ENCODE results near the gene ACSF3.

- TF ChIP-seq, protein P1, sequence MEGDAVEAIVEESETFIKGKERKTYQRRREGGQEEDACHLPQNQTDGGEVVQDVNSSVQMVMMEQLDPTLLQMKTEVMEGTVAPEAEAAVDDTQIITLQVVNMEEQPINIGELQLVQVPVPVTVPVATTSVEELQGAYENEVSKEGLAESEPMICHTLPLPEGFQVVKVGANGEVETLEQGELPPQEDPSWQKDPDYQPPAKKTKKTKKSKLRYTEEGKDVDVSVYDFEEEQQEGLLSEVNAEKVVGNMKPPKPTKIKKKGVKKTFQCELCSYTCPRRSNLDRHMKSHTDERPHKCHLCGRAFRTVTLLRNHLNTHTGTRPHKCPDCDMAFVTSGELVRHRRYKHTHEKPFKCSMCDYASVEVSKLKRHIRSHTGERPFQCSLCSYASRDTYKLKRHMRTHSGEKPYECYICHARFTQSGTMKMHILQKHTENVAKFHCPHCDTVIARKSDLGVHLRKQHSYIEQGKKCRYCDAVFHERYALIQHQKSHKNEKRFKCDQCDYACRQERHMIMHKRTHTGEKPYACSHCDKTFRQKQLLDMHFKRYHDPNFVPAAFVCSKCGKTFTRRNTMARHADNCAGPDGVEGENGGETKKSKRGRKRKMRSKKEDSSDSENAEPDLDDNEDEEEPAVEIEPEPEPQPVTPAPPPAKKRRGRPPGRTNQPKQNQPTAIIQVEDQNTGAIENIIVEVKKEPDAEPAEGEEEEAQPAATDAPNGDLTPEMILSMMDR (IDR thresholded peaks at IDR 0.05): no peak
- TF ChIP-seq EZH2phosphoT487 (IDR thresholded peaks at IDR 0.05): no peak
These were observed 24.9 kb downstream of the ACSF3 start for GRCh38 chr16:89118361-89119165.

All from neural progenitor cell (in vitro differentiated cells).